ENCODE measurements around the gene ABI3BP.

ABI3BP gene

DNA sequence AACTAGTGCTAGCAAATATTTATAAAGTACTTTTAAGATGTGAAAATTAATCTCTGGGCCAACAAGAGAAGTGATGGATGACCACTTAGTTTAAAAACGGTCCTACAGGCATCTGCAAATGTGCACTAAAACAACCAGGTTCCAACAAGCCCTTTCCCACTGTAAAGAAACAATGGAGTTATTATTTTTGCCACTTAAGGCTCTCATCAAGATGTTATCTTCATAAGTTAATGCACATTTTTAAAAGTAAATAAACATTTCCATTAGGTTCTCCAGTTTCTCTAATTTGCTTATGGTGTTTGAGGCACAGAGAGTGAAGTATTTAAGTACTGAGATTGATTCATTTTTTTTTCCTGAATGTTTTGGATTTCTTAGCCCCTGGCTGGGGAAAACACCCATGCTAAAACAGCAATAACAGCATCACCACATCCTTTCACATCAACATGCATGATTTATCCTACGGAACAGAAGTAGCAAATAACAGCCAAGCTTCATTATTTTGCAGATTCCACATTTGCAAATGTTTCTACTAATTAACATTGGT lies 20.8 kb downstream of the ABI3BP start:
- Histone ChIP-seq H3K4me1 (no peaks in the 10 kb centered on the region), H3K9ac (no peak overlapping the region), H4K20me1 (no peaks in the 10 kb centered on the region), H3K36me3 (no peaks in the 10 kb centered on the region), H3K27ac (no peak overlapping the region), H3K27me3 (no peaks in the 10 kb centered on the region), H3K4me3 (no peak overlapping the region), H3K4me2 (no peak overlapping the region), H3K9me3 (no peaks in the 10 kb centered on the region)
- no peak for TF ChIP-seq Cebpa-rat (IDR thresholded peaks at IDR 0.05)

DNA sequence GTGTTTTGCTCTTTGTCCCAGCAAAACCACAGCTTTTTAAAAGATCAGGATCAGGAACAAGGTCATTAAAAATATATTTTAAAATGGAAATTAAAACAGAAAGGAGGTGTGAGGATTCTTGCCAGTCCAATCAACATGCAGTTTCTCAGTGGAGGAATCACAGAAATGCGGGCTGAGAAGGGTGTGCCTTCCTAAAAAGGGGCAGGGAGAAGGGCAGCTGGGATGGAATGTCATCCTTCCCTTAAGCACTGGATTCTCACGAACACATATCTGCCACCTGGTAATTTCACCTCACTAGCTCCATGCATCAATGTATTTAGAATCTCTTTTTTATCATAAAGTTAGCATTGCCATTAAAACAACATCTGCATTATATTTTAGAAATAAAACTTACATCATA lies 21.4 kb downstream of the ABI3BP start:
- no peak for TF ChIP-seq Cebpa-rat (IDR thresholded peaks at IDR 0.05)
- H3K9ac ChIP-seq = no peak overlapping the region

DNA sequence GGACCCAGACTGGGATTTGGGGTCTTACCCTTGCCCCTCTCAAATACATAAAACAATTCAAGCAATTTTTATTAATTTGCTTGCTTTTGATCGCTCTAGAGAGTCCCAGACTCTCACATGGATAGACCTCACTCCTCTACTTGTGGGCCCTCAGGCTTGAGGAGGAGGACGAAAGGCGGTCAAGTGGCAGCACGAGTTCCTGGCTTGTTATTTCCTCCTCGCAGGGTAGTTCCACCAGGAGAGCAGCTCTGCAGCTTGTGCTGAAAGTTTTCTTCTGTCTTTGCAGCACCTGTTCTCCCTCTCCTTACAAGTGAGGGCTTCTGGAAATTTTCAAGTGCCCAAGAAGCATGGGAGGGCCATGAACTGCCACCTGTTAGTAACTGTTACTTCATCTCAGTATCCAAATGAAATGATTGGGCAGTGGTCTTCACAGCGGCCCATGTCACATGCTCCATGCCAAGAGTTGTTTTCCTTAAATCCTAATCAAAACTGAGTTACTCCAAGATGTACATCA lies 22.7 kb downstream of the ABI3BP start:
- Histone ChIP-seq H3K27me3 (no peaks in the 10 kb centered on the region), H3K27ac (no peak overlapping the region), H3K4me1 (no peaks in the 10 kb centered on the region), H3K9ac (no peak overlapping the region), H3K4me2 (no peak overlapping the region), H3K4me3 (no peak overlapping the region), H3K36me3 (no peaks in the 10 kb centered on the region), H4K20me1 (no peaks in the 10 kb centered on the region), H3K9me3 (no peaks in the 10 kb centered on the region)
- TF ChIP-seq Cebpa-rat (IDR thresholded peaks at IDR 0.05) = no peak

More for the DNA sequence above, 21.4 kb downstream of the ABI3BP start:
- Histone ChIP-seq H3K4me2 (no peak overlapping the region), H4K20me1 (no peaks in the 10 kb centered on the region), H3K27ac (no peak overlapping the region), H3K4me1 (no peaks in the 10 kb centered on the region), H3K36me3 (no peaks in the 10 kb centered on the region), H3K27me3 (no peaks in the 10 kb centered on the region), H3K4me3 (no peak overlapping the region), H3K9me3 (no peaks in the 10 kb centered on the region)

DNA sequence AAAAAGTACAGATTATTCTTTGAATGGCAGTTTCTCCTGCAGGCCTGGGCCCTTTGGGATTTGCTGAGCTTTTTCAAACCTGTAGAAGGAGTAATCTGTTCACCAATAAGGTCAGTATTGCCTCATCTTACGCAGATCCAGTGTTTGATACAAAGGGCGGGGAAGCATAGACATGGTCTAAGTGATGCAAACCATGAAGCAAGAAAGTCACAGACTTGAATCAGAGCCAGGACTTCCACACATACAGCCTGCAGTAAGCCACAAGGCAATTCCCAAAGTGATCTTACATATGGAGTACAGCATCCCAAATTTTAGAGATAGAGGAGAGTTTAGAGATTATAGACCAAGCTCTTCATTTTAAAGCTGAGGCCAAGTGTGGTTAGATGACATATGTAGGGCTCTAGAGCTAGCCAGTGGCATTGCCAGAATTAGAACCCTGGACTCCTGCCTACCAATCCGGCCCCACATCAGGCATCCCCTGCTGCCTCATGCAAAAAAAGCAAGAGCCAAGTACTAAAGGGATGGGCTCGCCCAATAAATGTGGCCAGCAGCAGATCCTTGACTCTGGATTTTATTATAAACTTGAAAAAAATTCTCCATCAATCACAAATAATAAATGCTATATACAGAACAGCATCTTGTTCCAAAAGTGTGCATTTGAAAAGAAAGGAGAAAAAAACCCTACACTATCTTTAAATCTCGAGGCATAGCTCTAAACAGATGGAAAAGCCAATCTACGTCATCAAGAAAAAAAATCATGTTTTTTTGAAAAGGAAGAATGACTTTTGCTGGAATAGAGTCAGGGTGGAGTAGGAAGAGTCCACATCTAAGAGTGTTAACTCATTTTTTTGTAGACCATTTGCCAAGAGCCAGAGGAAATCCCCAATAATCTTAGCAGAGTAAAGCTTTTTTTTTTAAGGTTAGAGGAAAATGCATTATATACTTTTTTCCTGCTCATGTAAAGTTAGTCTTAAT lies 24.0 kb downstream of the ABI3BP start:
- TF ChIP-seq Cebpa-rat (IDR thresholded peaks at IDR 0.05) = no peak
- Histone ChIP-seq H3K4me3 (no peak overlapping the region), H3K27me3 (no peaks in the 10 kb centered on the region), H3K9me3 (no peaks in the 10 kb centered on the region), H3K4me1 (no peaks in the 10 kb centered on the region), H3K36me3 (no peaks in the 10 kb centered on the region), H3K4me2 (no peak overlapping the region), H4K20me1 (no peaks in the 10 kb centered on the region), H3K9ac (no peak overlapping the region), H3K27ac (no peak overlapping the region)

DNA sequence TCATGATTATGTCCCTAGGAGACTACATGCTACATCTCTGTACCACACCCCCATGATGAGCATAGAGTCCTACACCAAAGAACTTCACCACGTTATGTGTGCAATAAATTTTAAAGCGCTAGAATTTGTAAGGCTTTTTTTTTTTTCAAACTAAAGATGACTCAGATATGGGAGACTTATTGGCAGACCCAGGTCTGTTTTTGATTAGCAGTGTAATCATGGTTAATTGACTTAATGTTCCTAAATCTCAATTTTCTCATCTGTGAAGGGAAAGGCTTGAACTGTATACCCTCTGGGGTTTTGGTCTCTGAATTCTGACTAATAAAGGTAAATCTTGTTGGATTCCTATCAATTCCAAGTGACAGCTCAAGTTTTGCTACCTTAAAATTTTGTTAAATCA lies 26.4 kb downstream of the ABI3BP start:
- Histone ChIP-seq H4K20me1 (no peaks in the 10 kb centered on the region), H3K27ac (no peak overlapping the region), H3K4me2 (no peak overlapping the region), H3K9me3 (no peaks in the 10 kb centered on the region), H3K36me3 (no peaks in the 10 kb centered on the region), H3K27me3 (no peaks in the 10 kb centered on the region), H3K4me1 (no peaks in the 10 kb centered on the region), H3K4me3 (no peak overlapping the region), H3K9ac (no peak overlapping the region)
- no peak for TF ChIP-seq Cebpa-rat (IDR thresholded peaks at IDR 0.05)

DNA sequence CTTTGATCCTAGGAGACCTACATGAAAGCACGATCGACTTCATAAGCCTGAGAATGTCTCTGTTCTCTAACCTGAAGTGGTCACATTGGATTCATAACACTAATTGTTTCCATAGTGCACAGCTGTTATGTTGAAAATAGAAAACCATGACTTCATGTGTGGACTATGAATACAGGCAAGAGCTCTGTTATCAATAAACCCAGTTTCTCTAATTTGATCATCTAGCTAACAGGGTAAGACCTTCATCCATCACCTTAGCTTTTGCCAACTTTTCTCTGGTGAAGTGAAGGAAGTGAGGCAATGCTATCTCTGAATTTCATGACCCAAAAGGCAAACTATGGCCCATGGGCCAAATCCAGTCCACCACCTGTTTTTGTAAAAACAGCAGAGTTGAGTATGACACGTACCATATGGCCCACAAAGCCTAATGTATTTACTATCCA lies 27.2 kb downstream of the ABI3BP start:
- no peaks in the 10 kb centered on the region for H3K36me3 ChIP-seq
- H3K27me3 ChIP-seq = no peaks in the 10 kb centered on the region
- H3K4me1 ChIP-seq = no peaks in the 10 kb centered on the region
- no peak overlapping the region for H3K4me3 ChIP-seq
- no peak for TF ChIP-seq Cebpa-rat (IDR thresholded peaks at IDR 0.05)
- no peak overlapping the region for H3K4me2 ChIP-seq
- no peak overlapping the region for H3K27ac ChIP-seq
- H4K20me1 ChIP-seq = no peaks in the 10 kb centered on the region
- H3K9ac ChIP-seq = no peak overlapping the region
- no peaks in the 10 kb centered on the region for H3K9me3 ChIP-seq

DNA sequence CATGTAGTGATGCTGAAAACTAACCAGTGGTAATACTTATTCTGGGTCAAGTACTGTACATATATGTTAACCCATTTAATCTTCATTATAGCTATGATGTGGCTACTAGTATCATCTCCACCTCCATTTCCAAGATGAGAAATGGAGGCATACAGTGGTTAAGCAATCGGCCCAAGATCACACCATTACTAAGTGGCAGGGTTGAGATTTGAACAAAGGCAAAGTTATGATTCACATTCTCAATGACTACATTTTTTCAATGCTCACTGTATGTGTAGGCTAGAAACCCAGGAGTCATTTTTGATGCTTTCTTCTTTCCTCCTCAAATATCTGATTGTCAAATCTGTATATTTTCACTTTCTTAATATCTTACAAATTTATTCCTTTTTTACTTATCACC lies 30.2 kb downstream of the ABI3BP start:
- H3K4me1 ChIP-seq = no peaks in the 10 kb centered on the region
- no peak overlapping the region for H3K27ac ChIP-seq
- H3K36me3 ChIP-seq = no peaks in the 10 kb centered on the region
- H3K9me3 ChIP-seq = peaks cover 18% of the 10 kb centered on the region
- no peaks in the 10 kb centered on the region for H3K27me3 ChIP-seq
- H4K20me1 ChIP-seq = no peaks in the 10 kb centered on the region
- no peak overlapping the region for H3K4me3 ChIP-seq
- no peak overlapping the region for H3K4me2 ChIP-seq
- no peak overlapping the region for H3K9ac ChIP-seq
- TF ChIP-seq Cebpa-rat (IDR thresholded peaks at IDR 0.05) = no peak

DNA sequence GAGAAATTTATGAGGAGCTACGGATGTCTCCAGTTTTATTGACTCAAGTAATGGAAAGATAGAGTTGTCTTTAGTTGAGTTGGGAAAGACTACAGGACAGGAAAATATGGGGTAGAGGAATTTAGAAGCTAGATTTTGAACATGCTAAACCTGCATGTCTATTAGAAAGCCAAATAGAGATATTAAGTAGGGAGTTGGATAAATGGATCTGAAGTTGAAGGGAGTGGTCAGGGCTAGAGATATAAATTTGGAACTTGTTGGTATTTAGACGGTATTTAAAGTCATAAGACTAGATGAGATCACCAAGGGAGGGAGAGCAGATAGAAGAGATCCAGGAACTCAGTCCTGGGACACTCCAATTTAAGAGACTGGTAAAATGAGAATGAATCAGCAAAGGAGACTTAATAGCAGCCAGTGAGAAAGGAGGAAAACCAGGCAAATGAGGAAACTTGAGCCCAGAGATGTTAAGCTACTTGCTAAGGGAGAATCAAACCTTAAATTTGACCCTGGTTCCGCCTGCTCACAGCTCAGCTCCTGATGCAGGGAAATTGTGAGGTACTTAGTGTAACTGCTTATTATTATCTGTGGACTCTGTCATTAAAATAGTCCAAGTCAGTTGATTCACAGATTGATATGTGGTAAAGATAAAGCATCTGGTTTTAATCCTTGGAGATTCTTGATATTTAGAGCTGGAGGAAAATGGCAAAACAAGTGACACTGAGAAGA lies 35.8 kb downstream of the ABI3BP start:
- Histone ChIP-seq H3K36me3 (no peaks in the 10 kb centered on the region), H3K27me3 (no peaks in the 10 kb centered on the region), H3K9ac (no peak overlapping the region), H4K20me1 (no peaks in the 10 kb centered on the region), H3K4me2 (no peak overlapping the region), H3K9me3 (peaks cover 18% of the 10 kb centered on the region), H3K4me3 (no peak overlapping the region), H3K4me1 (no peaks in the 10 kb centered on the region), H3K27ac (no peak overlapping the region)
- TF ChIP-seq Cebpa-rat (IDR thresholded peaks at IDR 0.05) = no peak

DNA sequence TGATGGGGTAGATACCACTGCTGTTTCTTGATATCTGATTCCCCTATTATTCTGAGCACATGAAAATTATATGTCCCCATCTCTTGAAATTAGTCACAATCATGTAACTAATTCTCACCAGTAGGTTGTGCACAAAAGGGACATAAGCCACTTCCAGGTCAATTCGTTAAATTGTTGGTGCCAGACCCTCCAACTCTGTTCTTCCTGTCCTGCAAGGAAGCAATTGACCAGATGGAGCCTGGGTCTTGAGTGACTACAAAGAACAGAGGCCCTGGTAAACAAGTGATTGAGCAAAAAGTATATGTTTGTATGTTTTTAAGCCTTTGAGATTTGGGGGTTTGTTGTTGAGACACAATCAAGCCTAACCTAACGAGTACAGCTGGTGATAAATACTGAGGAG lies 36.9 kb downstream of the ABI3BP start:
- Histone ChIP-seq H3K4me3 (no peak overlapping the region), H3K27ac (no peak overlapping the region), H3K9me3 (peaks cover 18% of the 10 kb centered on the region), H4K20me1 (no peaks in the 10 kb centered on the region), H3K9ac (no peak overlapping the region), H3K4me2 (no peak overlapping the region), H3K27me3 (no peaks in the 10 kb centered on the region), H3K4me1 (no peaks in the 10 kb centered on the region), H3K36me3 (no peaks in the 10 kb centered on the region)
- TF ChIP-seq Cebpa-rat (IDR thresholded peaks at IDR 0.05) = no peak

DNA sequence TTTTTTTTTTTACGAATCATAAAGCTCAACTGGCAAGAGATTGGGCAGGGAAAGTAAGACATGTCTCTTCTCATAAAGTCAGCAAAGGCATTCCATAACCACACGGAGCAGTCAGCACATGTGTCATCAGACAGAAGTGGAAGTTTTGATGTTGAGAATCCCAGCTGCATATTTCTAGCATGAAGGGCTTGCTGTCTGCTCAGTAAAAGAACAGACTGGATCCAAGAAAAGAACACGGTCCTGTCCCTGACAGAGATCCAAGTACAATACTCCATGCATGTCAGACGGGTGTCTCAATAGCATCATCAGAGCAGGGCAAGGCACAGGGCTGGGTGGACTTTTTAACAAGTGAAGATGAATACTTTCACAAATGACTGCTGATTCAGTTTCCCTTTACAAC lies 38.2 kb downstream of the ABI3BP start:
- Histone ChIP-seq H3K4me2 (no peak overlapping the region), H3K4me1 (no peaks in the 10 kb centered on the region), H3K4me3 (no peak overlapping the region), H3K9me3 (peaks cover 11% of the 10 kb centered on the region), H3K36me3 (no peaks in the 10 kb centered on the region), H3K9ac (no peak overlapping the region), H4K20me1 (no peaks in the 10 kb centered on the region), H3K27me3 (no peaks in the 10 kb centered on the region), H3K27ac (no peak overlapping the region)
- no peak for TF ChIP-seq Cebpa-rat (IDR thresholded peaks at IDR 0.05)
